Measurements from ENCODE around the gene SRPX. TPM values are rescaled to one million over a fixed set of nuclear protein-coding genes. Genes with fewer than 3 reads are reported as not detected.
A peak's percentile ranks its signal among the peaks of the same experiment; 100 is the strongest.

The SRPX gene
- total RNA-seq, 3 donors from 2014 or later = 6.3 to 50.7 (median 32.6) TPM

GRCh38 chrX:38220024-38220414, 652 bp downstream of the SRPX start:
- Histone ChIP-seq H3K9me3 (no peaks in the 10 kb centered on the region), H3K4me3 (no peak overlapping the region), H3K4me1 (ENCODE audit: low read depth) (no peaks in the 10 kb centered on the region), H3K36me3 (ENCODE audit: low read depth) (no peaks in the 10 kb centered on the region)
- no peak for TF ChIP-seq CTCF (IDR thresholded peaks at IDR 0.05)
- intact Hi-C loops (cut with DNase I, micrococcal nuclease) = no loop called here
- DNase-seq (peak; percentile 16 to 50 (median 35)), ATAC-seq (peak; percentile 64)

GRCh38 chrX:38216642-38217041, 4.0 kb downstream of the SRPX start:
- H3K4me1 ChIP-seq (ENCODE audit: low read depth) = no peaks in the 10 kb centered on the region
- H3K9me3 ChIP-seq = no peaks in the 10 kb centered on the region
- no peak overlapping the region for H3K4me3 ChIP-seq
- no peak for ATAC-seq
- no peaks in the 10 kb centered on the region for H3K36me3 ChIP-seq (ENCODE audit: low read depth)
- intact Hi-C loops (cut with DNase I, micrococcal nuclease) = no loop called here
- DNase-seq = no peak
- TF ChIP-seq CTCF (IDR thresholded peaks at IDR 0.05) = no peak

- intact Hi-C loops (cut with DNase I, micrococcal nuclease) = no loop called here
- no peaks in the 10 kb centered on the region for H3K36me3 ChIP-seq (ENCODE audit: low read depth)
- ATAC-seq (no peak), DNase-seq (no peak)
- H3K9me3 ChIP-seq = no peaks in the 10 kb centered on the region
- no peak overlapping the region for H3K4me3 ChIP-seq
- TF ChIP-seq CTCF (IDR thresholded peaks at IDR 0.05) = no peak
- H3K4me1 ChIP-seq (ENCODE audit: low read depth) = no peaks in the 10 kb centered on the region
These were observed 5.8 kb downstream of the SRPX start for GRCh38 chrX:38214551-38215531.

- no peak for TF ChIP-seq CTCF (IDR thresholded peaks at IDR 0.05)
- H3K4me1 ChIP-seq (ENCODE audit: low read depth) = no peaks in the 10 kb centered on the region
- intact Hi-C loops (cut with DNase I, micrococcal nuclease) = no loop called here
- no peaks in the 10 kb centered on the region for H3K9me3 ChIP-seq
- no peak overlapping the region for H3K4me3 ChIP-seq
- H3K36me3 ChIP-seq (ENCODE audit: low read depth) = no peaks in the 10 kb centered on the region
- DNase-seq = no peak
- ATAC-seq = no peak
These were observed 6.6 kb downstream of the SRPX start for GRCh38 chrX:38214044-38214443.

GRCh38 chrX:38211891-38212635, 8.6 kb downstream of the SRPX start:
- DNase-seq (no peak), ATAC-seq (no peak)
- no peak overlapping the region for H3K4me3 ChIP-seq
- H3K9me3 ChIP-seq = no peaks in the 10 kb centered on the region
- no peaks in the 10 kb centered on the region for H3K36me3 ChIP-seq (ENCODE audit: low read depth)
- no peak for TF ChIP-seq CTCF (IDR thresholded peaks at IDR 0.05)
- H3K4me1 ChIP-seq (ENCODE audit: low read depth) = no peaks in the 10 kb centered on the region
- intact Hi-C loops (cut with DNase I, micrococcal nuclease) = no loop called here
